ENCODE data around the gene ITIH1.

DNA sequence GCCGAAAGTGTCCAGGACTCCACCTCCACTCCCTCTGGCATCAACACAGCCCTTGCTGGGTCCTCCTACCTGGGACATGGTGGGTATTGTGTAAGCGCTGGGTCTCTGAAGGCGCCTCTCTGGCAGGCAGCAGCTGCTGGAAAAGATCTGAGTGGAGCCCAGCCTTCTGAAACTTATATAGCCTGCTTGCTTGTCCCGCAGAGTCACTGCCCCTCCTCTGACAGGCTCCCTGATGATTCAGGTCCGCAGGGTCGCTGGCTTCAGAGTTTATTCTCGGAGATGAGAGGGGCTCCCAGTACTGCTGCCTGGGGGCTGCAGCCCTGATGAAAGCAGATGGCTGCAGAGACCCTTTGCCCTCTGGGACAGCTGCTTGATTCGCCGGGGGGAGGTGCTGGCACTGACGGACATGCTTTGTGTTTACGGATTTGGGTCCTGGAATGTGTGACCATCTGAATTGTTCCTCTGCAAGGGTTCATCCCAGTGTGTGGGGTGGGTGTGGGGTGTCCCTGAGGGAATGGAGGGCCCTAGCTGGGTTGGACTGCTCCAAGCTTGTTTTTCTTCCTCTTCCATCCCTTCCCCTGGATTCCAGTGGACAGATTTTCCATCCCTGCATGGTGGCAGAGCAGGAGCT, 57.6 kb downstream of the ITIH1 start, which contains the start of gene MUSTN1:
- TF ChIP-seq EZH2 (IDR thresholded peaks at IDR 0.05; ENCODE audit: insufficient read depth, poor library complexity, severe bottlenecking) (no peak), EZH2phosphoT487 (IDR thresholded peaks at IDR 0.05; ENCODE audit: insufficient read depth, low read depth) (no peak)

Data from GM23248 (cell line).